Fibroblast of upper back skin (primary cell): ENCODE results near the gene UPK1B.
"Not testable (repeated sequence)": the region's sequence is repeated elsewhere in the genome, so short reads cannot be mapped to it uniquely, and the experiment has no call there.

ENCODE experiments used
- DNase-seq: peaks from one replicate; pipeline ENCODE4 v3.0.0-alpha.2; 2013

Gene UPK1B

DNA sequence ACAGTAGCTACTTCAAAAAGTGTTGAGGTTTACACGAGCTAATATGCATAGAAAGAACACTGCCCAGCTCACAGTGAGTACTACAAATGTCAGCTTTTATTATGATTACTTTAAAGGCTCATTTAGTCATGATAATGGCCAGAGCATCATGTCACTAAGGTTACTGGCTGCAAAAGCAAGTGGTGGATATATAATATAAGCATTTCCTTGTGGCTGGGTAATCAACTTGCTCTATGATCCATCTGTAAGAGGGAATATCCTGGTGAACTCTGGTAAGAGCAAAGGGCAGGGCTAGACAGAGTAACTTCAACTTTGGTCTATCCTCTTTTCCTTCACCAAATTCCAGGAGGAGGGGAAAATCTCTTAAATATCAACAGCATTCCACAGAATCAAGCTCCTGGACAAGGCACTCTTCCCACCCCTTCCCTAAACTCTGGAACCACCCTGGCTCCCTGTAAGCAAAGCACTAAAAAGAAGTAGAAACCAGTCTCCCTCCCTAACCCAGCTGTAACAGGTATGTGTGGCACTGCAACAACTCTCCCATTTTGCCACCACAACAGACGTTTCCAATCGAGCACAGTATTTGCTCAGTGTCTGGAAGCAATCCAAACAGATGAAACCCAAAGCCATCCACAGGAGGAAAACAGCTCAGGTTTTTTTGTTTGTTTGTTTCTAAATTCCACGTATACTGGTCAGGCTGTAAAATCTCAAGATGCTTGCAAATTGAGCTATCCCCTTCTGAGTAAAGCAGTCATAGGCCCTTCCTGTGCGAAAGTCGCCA lies 53.9 kb downstream of the UPK1B start:
- DNase-seq: no peak

DNA sequence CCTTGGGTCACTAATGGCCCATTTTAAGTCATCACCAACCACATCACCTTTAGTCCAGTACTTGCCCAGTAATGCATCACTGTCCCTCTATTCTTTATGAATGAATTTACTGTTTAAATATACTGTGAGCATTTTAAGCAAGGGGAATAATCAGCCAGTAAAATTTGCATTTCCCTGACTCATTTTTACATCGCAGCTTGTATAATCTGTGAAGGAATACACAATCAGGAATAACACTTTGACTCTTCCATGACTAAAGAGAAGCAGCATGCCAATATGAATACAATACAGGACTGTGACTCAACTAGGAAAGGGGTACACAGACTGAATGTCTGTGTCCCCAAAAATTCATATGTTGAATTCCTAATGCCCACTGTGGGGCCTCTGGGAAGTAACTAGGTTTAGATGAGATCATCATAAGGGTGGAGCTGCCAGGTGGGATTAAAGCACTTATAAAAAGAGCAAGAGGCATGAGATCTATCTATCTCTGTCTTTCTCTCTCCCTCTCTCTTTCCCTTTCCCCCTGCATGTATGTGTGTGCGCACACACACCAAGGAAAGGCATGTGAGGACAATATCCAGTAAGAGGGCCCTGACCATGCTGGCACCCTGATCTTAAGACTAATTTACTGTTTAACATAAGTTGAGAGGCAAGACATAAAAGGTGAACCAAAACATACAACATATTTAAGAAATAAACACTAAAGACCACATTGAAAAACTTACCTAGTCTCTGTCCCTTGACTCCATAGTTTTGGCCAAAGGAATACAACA lies 55.2 kb downstream of the UPK1B start:
- DNase-seq: no peak

DNA sequence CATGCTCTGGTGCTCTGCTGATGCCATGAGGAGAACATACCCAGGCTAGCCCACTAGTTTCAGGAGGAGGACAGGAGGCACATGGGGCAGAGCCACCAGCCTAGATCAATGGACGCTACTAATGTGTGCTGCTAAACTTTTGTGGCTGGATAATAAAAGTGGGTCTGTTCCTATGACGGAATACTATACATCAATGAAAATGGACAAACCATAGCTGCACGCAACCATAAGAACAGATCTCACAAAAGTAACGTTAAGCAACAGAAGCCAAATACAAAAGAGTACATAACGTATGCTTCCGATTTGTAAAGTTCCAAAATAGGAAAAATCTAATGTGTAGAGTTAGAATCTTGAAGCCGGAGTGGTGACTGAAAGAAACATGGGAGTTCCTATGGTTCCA lies 55.8 kb downstream of the UPK1B start:
- DNase-seq: no peak

DNA sequence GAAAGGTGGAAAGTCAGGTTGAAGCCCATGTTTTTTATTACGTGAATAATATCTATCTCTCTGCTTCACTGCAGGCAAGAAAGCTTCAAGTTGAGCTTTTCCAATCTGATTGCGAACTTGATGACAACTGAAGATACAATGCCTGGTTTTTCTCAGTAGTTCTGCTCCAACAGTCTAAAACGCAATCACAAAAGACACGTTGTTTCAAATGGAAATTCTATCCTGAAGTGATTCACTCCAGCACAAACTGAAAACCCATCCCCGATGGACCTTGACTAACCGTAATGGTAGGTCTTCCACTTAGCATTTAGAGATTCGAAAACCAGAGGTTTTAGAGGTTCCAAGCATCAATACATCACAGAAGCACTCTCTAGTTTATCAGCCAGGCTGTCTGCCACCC lies 56.7 kb downstream of the UPK1B start:
- no peak for DNase-seq

DNA sequence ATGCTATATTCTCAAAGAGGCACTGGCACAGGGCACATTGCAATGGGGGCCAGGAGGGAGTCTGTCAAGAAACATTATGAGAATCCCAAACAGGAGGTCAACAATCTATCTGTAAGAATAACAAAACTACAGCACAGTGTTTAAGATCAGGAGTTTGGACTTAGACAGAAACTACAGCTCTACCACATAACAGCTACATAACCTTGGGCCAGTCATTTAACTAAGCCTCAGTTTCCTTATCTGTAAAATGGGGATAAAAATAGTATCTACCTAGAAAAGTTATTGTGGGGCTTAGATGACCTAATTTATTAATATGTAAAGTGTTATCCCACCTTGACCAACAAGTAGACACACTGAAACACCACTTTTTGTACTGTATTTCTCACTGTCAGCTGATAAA lies 57.3 kb downstream of the UPK1B start:
- DNase-seq: no peak

DNA sequence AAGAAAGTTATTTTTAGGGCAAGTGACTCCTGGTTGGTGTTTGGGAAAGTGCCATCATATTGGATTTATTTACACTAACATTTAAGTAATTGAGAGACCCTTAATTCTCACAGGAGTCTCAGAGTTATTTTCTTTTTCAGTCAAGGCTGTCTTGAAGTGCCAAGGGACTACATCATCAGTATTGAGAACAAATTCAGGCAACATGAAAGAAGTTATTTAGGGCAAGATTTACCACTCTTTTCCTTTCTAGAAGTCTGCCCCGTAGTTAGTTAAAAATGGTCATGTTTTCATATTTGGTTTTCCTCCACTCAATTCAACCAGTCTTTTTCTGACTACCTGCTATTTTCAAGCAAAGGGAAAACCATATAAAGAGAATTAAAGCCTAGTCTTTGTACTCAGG lies 61.2 kb downstream of the UPK1B start:
- DNase-seq: no peak

DNA sequence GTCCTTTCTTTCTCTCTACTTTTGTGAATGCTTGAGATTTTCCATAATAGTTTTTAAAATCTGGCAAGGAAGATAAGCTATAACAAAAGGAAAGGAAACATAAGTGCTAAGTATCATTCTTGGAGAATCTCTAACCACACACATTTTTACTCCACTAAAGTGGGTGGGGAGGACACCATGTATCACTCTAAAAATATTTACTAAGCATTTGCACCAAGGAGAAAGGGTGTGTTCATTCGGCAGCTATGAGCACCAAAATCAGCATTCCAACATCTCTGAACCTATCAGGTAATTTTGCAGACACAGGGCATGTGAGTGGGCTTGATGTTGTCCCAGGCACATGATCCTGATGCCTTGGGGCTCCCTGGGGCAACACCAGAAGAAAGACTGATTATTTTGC lies 61.8 kb downstream of the UPK1B start:
- DNase-seq: peak; percentile 77

DNA sequence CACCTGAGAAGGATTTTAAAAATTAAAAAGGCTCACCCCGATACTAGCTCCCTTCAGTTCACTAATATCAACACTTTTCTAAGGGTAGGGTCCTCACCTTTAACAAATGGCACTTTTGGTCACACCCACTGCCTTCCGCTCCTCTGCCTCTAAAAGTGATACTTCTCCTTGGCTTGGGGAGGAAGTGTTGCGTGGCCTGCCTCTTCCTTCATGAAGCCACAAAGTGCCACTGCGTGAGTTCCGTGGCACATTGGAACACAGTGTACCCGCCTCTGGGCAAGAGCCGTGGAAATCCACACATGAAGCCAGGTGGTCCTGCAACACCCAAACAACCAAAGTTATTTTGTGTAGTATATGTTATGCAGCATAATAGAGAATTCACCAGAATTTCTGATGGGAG lies 63.4 kb downstream of the UPK1B start:
- DNase-seq: no peak

DNA sequence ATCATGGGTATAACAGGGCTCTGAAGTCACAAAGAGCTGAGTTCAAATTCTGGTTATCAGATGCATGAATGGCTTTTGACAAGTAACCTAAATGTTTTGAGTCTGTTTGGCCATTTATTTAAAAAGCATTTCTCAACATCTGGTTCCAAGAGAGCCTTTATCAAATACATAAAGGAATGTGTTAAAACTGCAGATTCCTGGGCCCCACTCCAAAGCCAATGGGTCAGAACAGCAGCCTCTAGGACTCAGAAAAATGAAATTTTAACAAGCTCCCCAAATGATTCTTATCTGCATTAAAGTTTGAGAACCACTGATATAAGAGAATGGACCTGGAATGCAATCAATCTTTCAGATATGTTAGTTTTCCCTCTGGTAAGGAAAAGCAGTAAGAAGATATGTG lies 63.9 kb downstream of the UPK1B start:
- DNase-seq: peak; percentile 23

DNA sequence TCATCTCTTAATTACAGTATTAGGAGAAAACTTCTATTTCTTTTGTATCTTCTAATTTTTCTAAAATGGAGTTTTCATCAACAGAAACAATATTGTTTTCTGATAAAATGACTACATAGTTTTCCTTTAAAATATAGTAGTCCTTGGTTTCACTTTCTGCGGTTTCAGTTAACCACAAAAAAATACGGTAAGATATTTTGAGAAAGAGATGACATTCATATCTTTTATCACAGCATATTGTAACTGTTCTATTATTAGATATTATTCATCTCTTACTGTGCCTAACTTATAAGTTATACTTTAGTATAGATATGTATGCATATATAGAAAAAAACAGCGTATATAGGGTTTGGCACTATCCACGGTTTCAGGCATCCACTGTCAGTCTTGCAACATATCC lies 65.0 kb downstream of the UPK1B start:
- DNase-seq: no peak

DNA sequence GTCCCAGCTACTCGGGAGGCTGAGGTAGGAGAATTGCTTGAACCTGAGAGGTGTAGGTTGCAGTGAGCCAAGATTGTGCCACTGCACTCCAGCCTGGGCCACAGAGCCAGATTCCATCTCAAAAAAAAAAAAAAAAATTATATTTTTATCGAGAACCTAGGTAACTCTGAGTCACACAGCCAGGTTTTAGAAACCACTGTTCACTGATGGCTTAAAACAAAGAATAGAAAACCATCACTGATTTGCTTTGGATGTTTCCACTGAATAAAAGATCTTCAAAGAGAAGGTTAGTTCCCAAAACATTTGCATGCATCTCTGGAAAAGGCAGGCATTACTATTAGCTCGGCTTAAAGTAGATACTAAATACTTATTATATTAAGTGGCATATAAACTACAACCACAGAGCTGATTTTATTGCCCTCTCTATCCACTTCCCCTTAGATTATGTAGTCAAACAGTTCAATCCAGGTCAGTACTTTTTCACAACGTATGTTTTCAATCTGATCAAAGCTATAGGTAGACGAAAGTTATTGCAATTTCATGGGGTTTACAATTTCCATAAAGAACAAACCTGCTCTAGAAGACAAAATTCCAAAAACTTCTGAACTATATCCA lies 65.9 kb downstream of the UPK1B start:
- no peak for DNase-seq

DNA sequence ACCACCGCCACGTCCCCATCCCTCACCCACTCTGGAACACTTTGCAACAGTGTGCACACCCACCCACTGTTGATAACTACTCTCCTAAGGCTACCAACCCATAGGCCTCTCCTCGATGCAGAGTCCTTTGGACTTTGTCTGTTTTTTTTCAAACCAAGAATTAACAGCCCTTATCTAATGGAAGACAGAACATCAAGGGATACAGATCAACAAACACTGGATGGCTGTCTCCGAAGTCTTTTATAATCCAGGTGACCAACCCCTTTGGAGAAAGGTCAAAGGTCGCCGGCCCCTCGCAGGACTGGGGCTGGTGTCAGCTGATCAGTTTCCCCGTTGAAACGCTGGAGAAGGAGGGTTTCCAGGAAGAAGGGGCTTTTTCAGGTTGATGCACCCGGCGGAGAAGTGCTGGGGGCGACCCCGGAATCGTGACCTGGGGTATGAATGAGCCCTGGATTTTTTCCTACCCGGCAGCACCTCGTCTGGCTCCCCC lies 66.7 kb downstream of the UPK1B start:
- DNase-seq: no peak

DNA sequence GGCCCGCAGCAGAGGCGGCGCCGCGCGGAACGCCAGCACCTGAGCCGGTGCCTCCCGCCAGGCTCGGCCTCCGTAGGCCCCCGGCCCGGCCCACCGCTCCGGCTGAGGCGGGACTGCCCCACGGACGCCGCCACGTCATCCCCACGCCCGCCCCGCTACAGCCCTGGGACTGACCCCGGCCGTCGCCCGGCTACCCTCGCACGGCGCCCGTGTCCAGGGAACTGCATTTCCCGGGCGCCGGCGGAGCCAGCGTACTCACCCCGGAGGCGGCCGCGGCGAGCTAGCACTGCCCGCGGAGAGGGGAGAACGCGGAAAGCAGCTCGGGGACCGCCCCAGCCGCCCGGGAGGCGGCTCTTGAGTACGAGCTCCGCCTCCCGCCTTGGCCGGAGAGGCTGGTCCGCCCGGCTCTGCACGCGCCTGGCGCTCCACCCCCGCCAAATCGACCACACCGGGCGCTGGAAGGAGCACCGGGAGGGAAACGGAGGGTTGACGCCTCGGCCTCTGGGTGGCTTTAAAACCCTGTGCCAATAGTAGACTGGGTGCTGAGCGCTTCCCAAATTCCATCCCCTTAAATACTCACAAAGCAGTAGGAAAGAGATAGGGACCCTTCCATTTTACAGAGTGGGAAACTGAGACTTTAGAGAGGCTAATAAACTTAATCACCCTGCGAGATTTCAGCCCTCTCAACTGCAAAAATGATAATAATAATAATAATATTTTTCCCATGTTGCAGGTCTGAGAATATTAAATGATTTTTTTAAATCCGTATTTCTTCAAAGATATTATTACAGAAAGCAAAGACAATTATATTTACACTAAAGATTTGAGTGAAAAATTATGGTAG lies 67.4 kb downstream of the UPK1B start, which contains the start of gene B4GALT4:
TSS of gene B4GALT4 (minus strand) at position 288 of the 844 bp plus-strand sequence. CDS start 10,779 bp downstream, outside the sequence.
- peak; percentile 86 for DNase-seq

DNA sequence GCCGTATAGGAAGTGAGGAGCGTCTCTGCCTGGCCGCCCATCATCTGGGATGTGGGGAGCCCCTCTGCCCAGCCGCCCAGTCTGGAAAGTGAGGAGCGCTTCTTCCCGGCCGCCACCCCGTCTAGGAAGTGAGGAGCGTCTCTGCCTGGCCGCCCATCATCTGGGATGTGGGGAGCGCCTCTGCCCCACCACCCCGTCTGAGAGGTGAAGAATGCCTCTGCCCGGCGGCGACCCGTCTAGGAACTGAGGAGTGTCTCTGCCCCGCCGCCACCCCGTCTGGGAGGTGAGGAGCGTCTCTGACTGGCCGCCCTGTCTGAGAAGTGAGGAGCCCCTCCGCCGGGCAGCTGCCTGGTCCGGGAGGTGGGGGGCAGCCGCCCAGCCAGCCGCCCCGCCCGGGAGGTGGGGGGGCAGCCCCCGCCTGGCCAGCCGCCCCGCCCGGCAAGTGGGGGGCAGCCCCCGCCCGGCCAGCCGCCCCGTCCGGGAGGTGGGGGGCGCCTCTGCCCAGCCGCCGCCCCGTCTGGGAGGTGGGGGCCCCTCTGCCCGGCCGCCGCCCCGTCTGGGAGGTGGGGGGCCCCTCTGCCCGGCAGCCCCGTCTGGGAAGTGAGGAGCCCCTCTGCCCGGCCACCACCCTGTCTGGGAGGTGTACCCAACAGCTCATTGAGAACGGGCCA lies 69.1 kb downstream of the UPK1B start:
- not testable (repeated sequence) for DNase-seq

DNA sequence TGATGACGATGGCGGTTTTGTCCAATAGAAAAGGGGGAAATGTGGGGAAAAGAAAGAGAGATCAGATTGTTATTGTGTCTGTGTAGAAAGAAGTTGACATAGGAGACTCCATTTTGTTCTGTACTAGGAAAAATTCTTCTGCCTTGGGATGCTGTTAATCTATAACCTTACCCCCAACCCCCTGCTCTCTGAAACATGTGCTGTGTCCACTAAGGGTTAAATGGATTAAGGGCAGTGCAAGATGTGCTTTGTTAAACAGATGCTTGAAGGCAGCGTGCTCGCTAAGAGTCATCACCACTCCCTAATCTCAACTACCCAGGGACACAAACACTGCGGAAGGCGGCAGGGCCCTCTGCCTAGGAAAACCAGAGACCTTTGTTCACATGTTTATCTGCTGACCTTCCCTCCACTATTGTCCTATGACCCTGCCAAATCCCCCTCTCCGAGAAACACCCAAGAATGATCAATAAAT lies 69.7 kb downstream of the UPK1B start:
- DNase-seq: not testable (repeated sequence)

DNA sequence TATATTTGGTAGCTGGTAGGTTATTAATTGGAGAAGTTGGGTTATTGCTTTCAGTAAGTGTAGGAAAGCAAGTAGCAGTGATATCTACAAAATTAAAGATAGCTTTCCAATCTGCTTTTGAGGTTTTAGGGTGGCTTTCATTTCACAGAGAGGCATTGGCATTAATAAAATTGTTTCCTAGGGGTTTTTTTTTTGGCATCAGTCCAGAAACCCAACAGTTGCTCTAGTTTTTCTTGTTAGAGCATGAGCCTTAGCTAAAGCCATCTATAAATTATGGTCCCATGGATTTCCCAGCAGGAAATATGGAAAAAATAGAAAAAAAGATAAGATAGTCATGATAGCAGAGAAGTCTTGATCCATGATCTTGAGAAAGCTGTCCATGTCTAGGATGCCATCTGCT lies 70.3 kb downstream of the UPK1B start:
- no peak for DNase-seq

DNA sequence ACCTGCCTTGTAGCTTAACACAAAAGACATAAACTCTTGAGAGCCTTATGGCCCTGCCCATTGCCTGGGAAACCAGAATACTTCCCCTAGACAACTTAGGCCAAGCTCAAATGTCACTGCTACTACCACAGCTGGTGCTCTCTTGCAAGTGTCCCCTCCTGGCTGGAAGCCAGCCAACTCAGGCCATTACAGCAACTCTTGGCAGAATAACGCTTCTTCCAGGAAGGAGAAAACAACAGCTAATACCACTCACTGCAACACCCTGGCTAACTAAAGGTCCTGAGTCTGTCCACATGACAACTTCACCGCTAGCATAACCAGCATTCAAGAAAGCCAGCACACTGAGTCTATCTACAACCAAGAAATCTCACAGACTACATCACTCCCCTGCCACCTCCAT lies 72.4 kb downstream of the UPK1B start:
- DNase-seq: no peak
